GM13977 (cell line): ENCODE data around the gene SPECC1.
"Not testable (repeated sequence)": the region's sequence is repeated elsewhere in the genome, so short reads cannot be mapped to it uniquely, and the experiment has no call there.

Experiments
- DNase-seq: peaks from one replicate; pipeline ENCODE4 v3.0.0; 2012; ENCODE audit warnings: low spot score
- in situ Hi-C: fragments of 300-500 bp; cut with MboI; formaldehyde crosslinking; loops from one replicate; pipeline ENCODE4 v1.12.0; 2022; ENCODE audit warnings: low sequenced_read_pairs, low pct_unique_long_range_greater_than_20kb, mixed read lengths, inconsistent platforms; ENCODE audit not compliant: unreplicated experiment
- TF ChIP-seq, protein P1 (sequence below): IDR thresholded peaks from 2 replicates; pipeline ENCODE4 v1.5.1; 2012; ENCODE audit warnings: mild to moderate bottlenecking, control low read depth; ENCODE audit not compliant: insufficient read depth; ENCODE audit errors: extremely low read depth, missing control alignments

Gene SPECC1

DNA sequence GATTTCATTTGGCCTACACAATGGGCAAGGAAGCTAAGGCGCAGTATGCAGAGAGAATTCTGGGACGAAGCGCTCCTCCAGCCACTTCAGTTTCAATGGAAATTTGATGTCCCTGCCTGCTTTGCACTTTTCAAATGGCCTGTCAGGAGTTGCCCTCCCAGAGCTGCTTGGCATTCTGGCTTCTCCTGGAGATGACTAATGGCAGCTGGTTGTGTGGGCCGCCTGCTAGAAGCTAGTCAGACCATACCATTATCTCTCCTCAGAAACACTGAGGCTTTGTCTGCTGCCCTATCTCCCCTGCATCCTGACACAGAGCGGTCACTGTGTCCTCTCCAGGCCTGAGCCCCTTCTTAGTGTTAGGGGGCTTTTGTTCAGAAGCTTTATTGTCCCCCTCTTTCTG lies 180.1 kb downstream of the SPECC1 start:
- no peak for DNase-seq
- TF ChIP-seq, protein P1, sequence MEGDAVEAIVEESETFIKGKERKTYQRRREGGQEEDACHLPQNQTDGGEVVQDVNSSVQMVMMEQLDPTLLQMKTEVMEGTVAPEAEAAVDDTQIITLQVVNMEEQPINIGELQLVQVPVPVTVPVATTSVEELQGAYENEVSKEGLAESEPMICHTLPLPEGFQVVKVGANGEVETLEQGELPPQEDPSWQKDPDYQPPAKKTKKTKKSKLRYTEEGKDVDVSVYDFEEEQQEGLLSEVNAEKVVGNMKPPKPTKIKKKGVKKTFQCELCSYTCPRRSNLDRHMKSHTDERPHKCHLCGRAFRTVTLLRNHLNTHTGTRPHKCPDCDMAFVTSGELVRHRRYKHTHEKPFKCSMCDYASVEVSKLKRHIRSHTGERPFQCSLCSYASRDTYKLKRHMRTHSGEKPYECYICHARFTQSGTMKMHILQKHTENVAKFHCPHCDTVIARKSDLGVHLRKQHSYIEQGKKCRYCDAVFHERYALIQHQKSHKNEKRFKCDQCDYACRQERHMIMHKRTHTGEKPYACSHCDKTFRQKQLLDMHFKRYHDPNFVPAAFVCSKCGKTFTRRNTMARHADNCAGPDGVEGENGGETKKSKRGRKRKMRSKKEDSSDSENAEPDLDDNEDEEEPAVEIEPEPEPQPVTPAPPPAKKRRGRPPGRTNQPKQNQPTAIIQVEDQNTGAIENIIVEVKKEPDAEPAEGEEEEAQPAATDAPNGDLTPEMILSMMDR: no peak
- in situ Hi-C loops: no loop called here

DNA sequence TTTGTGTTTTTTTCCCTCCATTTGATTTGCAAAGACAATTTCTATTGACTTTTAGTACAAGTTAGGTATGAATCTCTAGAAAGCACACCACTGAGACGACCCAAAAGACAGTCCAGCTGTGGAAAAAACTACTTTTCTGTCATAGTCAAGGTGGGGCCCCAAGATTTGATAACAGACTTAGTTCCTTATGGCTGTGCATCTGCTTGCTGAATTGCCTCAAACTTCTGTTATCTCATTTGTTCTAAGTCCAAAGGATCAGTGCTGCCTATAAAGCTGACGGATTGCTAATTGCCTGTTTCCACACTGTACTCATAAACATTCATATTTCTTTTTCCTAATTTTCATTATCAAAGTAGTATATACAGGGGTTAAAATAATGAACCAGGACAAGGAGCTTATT lies 180.8 kb downstream of the SPECC1 start:
- in situ Hi-C loops: no loop called here
- DNase-seq: no peak
- TF ChIP-seq, protein P1: no peak

- TF ChIP-seq, protein P1: no peak
- in situ Hi-C loops: no loop called here
- no peak for DNase-seq
Observed at GRCh38 chr17:20190605-20191004, 181.4 kb downstream of the SPECC1 start.

- TF ChIP-seq, protein P1: no peak
- in situ Hi-C loops: no loop called here
Observed at GRCh38 chr17:20191056-20191455, 181.9 kb downstream of the SPECC1 start.

DNA sequence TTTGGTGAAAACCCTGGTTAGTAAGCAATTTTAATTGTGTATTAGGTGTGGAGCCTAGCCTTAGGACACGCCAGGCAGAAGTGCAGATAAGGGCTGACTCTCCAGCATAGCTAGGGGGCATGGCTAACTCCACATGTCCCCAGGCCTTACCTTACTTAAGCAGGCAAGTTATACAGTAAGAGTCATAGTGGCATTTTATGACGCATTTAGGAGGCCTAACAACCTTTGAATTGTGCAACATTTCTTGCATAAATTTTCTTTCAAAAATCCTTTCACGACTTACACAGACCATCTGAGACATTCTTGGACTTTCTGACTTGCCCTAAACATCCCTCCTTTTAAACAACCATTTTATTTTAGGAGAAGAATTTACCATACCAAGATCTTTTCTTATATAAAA lies 187.1 kb downstream of the SPECC1 start:
- in situ Hi-C loops: not testable (repeated sequence)

More at GRCh38 chr17:20191056-20191455, 181.9 kb downstream of the SPECC1 start:
- DNase-seq: no peak

GRCh38 chr17:20197272-20197926 lies 188.2 kb downstream of the SPECC1 start:
- TF ChIP-seq, protein P1: no peak
- in situ Hi-C loops: no loop called here
- no peak for DNase-seq

More for the DNA sequence above, 187.1 kb downstream of the SPECC1 start:
- DNase-seq: not testable (repeated sequence)

DNA sequence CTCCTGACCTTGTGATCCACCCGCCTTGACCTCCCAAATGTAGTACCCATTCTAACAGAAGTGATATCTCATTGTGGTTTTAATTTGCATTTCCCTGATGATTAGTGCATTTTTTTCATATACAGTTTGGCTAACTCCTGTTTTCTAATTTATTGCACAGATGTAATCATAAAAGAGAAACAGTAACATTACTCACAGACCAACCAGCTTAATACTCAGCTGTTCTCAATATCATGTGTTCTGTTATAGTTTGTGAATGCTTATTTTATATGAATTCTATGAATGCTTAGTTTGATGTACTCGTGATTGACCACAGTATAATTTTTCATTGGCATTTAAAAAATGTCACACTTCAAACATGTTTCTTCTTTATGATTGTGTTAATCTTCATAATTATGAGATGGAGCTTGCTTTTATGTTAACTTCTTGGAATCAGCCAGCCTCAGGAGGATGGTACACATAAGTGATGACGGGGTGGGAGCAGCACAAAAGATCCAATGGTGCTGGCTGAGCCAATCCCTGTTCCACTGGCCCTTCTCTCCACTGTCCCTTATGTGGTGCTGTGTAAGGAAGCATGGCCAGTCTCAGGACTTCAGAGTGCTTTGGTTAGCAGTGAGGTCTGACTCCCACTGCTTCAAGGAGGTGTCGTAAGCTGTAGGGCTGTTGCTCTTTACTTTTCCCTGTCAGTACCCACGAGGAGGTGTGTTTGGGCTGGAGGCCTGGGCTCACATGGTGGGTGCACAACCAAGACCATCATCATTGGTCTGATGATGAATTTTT lies 191.0 kb downstream of the SPECC1 start:
- TF ChIP-seq, protein P1: no peak
- in situ Hi-C loops: no loop called here
- no peak for DNase-seq
